ENCODE data around the gene RGS16.

The RGS16 gene

DNA sequence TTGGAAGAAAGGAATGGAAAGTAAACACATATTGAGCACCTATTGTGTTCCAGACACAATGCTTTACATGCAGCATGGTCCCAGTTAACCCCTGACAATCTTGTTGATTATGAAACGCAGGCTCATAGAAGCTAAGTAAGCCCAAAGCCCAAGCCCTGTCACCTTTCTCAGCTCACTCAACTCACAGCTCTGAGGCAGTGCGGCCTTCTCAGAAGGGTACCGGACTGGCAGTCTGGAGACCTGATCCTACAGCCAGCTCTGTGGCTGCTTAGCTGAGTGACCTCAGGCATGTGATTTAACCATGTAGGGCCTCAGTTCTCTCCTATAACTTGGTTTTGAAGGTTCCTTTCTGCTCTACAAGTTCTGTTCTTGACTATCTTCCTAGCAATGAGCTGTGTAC lies 14.7 kb downstream of the RGS16 start (continued):
- TF ChIP-seq, protein P1, sequence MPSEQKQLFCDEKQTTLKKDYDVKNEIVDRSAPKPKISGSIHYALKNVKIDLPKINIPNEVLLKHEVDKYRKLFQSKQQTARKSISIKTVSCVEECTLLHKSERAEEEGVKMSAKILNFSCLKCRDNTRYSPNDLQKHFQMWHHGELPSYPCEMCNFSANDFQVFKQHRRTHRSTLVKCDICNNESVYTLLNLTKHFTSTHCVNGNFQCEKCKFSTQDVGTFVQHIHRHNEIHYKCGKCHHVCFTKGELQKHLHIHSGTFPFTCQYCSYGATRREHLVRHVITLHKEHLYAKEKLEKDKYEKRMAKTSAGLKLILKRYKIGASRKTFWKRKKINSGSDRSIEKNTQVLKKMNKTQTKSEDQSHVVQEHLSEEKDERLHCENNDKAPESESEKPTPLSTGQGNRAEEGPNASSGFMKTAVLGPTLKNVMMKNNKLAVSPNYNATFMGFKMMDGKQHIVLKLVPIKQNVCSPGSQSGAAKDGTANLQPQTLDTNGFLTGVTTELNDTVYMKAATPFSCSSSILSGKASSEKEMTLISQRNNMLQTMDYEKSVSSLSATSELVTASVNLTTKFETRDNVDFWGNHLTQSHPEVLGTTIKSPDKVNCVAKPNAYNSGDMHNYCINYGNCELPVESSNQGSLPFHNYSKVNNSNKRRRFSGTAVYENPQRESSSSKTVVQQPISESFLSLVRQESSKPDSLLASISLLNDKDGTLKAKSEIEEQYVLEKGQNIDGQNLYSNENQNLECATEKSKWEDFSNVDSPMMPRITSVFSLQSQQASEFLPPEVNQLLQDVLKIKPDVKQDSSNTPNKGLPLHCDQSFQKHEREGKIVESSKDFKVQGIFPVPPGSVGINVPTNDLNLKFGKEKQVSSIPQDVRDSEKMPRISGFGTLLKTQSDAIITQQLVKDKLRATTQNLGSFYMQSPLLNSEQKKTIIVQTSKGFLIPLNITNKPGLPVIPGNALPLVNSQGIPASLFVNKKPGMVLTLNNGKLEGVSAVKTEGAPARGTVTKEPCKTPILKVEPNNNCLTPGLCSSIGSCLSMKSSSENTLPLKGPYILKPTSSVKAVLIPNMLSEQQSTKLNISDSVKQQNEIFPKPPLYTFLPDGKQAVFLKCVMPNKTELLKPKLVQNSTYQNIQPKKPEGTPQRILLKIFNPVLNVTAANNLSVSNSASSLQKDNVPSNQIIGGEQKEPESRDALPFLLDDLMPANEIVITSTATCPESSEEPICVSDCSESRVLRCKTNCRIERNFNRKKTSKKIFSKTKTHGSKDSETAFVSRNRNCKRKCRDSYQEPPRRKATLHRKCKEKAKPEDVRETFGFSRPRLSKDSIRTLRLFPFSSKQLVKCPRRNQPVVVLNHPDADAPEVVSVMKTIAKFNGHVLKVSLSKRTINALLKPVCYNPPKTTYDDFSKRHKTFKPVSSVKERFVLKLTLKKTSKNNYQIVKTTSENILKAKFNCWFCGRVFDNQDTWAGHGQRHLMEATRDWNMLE (tag by site-specific recombination; conservative IDR thresholded peaks at IDR 0.05; ENCODE audit: low read depth) = no peak
- TF ChIP-seq ZNF549 (tag by site-specific recombination; IDR thresholded peaks at IDR 0.05) (no peak), MYNN (tag by site-specific recombination; IDR thresholded peaks at IDR 0.05; ENCODE audit: borderline replicate concordance) (no peak), ZNF211 (tag by site-specific recombination; IDR thresholded peaks at IDR 0.05; ENCODE audit: low read depth) (no peak)

DNA sequence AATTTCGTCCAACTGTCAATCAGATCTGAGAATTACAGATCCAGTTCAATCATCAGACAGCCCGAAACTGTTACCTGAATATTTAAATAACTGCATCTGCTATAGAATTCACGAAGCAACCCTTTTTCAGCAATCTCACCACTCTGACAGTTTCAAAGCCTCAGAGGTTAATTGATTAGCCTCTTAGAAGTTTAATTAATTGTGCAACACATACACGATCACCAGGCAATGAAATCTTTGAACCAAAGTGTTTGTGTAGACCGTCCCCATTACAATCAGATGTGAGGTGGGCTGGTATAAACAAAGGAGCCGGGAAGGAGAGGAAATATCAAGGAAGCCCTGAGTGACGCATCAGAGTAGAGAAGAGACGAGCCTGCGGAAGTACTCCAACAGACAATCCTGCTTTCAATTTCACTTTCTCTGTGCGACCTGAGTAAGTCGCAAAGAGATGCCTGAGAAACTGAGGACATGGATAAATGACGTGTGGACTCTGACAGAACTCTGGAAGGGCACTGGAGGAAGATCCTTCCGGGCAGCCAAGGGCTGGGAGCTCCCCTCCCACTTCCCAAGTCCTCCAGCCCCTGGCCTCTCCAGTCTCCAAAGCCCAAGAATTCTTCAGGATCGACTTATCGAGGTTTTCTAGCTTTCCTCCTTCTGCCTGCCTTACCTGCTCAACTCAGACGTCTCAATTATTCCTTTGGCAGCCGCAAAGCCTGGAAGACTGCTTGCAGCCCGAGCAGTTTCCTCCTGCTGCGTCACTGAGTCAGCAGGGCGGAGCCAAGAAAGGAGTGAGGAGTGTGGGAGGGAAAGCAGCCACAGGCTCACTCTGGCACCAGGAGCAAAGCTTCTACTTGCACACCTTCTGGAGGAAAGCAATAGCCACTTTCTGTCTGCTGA lies 15.4 kb downstream of the RGS16 start, which contains the start of gene RNASEL:
Gene RNASEL, minus strand, starts transcription at position 757 of the 897 bp plus-strand sequence. CDS start 2,450 bp downstream, outside the sequence.
- Histone ChIP-seq H3K36me3 (ENCODE audit: control insufficient read depth in 2 of 2, insufficient read depth in 1 of 2, low read length in 2 of 2) (no peaks in the 10 kb centered on the region), H3K27ac (ENCODE audit: extremely low read depth, low read depth, low read length) (peak within 1 kb of the TSS; percentile 1; the same call in 1 of the 2 replicates), H3K4me1 (ENCODE audit: control insufficient read depth, insufficient read depth, low read length) (no peaks in the 10 kb centered on the region), H3K9me3 (ENCODE audit: control insufficient read depth, insufficient read depth, low read depth, low read length) (no peaks in the 10 kb centered on the region), H3K4me3 (ENCODE audit: low read depth, low read length) (peak within 1 kb of the TSS; percentile 61)
- ChIA-PET POLR2A (no interaction called here), CTCF (interaction anchor here (0.6 to 2.3 kb wide), 12 partner anchors 11 to 505 kb away, joined by 3 to 14 read pairs (median 4); no protein-coding TSS in a partner anchor)
- TF ChIP-seq ZFHX2 (tag by site-specific recombination; conservative IDR thresholded peaks at IDR 0.05) = peak; percentile 46
- no peak for TF ChIP-seq ZNF121 (tag by site-specific recombination; IDR thresholded peaks at IDR 0.05)
- TF ChIP-seq ZBTB11 (tag by site-specific recombination; conservative IDR thresholded peaks at IDR 0.05; ENCODE audit: low read depth) = peak; percentile 42; the same call in 1 of the 2 replicates
- TF ChIP-seq PRDM1 (tag by site-specific recombination; IDR thresholded peaks at IDR 0.05) = peak; percentile 67
- TF ChIP-seq KLF10 (tag by site-specific recombination; IDR thresholded peaks at IDR 0.05) = 0 out of 2 replicates have a peak, but pooled peaks have one; percentile 16
- peak; percentile 54; the same call in 1 of the 2 replicates for TF ChIP-seq ZNF341 (tag by site-specific recombination; IDR thresholded peaks at IDR 0.05; ENCODE audit: low read depth)
- TF ChIP-seq ZBTB17 (tag by site-specific recombination; IDR thresholded peaks at IDR 0.05) = peak; percentile 100
- peak; percentile 59; the same call in 1 of the 2 replicates for TF ChIP-seq ZNF600 (tag by site-specific recombination; IDR thresholded peaks at IDR 0.05)
- TF ChIP-seq, protein P2, sequence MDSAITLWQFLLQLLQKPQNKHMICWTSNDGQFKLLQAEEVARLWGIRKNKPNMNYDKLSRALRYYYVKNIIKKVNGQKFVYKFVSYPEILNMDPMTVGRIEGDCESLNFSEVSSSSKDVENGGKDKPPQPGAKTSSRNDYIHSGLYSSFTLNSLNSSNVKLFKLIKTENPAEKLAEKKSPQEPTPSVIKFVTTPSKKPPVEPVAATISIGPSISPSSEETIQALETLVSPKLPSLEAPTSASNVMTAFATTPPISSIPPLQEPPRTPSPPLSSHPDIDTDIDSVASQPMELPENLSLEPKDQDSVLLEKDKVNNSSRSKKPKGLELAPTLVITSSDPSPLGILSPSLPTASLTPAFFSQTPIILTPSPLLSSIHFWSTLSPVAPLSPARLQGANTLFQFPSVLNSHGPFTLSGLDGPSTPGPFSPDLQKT (IDR thresholded peaks at IDR 0.05; ENCODE audit: borderline replicate concordance, low read depth, low read length) = no peak
- TF ChIP-seq ZXDB (tag by site-specific recombination; IDR thresholded peaks at IDR 0.05) = peak; percentile 57; the same call in 1 of the 2 replicates
- peak; percentile 26; the same call in 1 of the 2 replicates for TF ChIP-seq ZEB2 (tag by site-specific recombination; IDR thresholded peaks at IDR 0.05)
- TF ChIP-seq ZNF223 (tag by site-specific recombination; IDR thresholded peaks at IDR 0.05) = no peak
- TF ChIP-seq ZNF350 (tag by site-specific recombination; IDR thresholded peaks at IDR 0.05) = no peak
- TF ChIP-seq IKZF3 (tag by site-specific recombination; IDR thresholded peaks at IDR 0.05) = peak; percentile 62
- TF ChIP-seq, protein P3, sequence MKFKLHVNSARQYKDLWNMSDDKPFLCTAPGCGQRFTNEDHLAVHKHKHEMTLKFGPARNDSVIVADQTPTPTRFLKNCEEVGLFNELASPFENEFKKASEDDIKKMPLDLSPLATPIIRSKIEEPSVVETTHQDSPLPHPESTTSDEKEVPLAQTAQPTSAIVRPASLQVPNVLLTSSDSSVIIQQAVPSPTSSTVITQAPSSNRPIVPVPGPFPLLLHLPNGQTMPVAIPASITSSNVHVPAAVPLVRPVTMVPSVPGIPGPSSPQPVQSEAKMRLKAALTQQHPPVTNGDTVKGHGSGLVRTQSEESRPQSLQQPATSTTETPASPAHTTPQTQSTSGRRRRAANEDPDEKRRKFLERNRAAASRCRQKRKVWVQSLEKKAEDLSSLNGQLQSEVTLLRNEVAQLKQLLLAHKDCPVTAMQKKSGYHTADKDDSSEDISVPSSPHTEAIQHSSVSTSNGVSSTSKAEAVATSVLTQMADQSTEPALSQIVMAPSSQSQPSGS (tag by site-specific recombination; IDR thresholded peaks at IDR 0.05; ENCODE audit: low read depth) = no peak
- peak; percentile 71; the same call in 1 of the 2 replicates for TF ChIP-seq ZNF366 (tag by site-specific recombination; conservative IDR thresholded peaks at IDR 0.05)
- peak; percentile 66; the same call in 1 of the 2 replicates for TF ChIP-seq ZBTB21 (tag by site-specific recombination; IDR thresholded peaks at IDR 0.05)
- TF ChIP-seq, protein P4, sequence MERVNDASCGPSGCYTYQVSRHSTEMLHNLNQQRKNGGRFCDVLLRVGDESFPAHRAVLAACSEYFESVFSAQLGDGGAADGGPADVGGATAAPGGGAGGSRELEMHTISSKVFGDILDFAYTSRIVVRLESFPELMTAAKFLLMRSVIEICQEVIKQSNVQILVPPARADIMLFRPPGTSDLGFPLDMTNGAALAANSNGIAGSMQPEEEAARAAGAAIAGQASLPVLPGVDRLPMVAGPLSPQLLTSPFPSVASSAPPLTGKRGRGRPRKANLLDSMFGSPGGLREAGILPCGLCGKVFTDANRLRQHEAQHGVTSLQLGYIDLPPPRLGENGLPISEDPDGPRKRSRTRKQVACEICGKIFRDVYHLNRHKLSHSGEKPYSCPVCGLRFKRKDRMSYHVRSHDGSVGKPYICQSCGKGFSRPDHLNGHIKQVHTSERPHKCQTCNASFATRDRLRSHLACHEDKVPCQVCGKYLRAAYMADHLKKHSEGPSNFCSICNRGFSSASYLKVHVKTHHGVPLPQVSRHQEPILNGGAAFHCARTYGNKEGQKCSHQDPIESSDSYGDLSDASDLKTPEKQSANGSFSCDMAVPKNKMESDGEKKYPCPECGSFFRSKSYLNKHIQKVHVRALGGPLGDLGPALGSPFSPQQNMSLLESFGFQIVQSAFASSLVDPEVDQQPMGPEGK (tag by site-specific recombination; IDR thresholded peaks at IDR 0.05) = no peak

Measured in HEK293 (cell line).